ENCODE measurements around the gene JARID2.

GRCh38 chr6:15427331-15428070, 181.6 kb downstream of the JARID2 start:
- TF ChIP-seq CTCF (IDR thresholded peaks at IDR 0.05), result no peak
- no peak for TF ChIP-seq POLR2A (IDR thresholded peaks at IDR 0.05)

All from thyroid gland (tissue), 4 donors.